A549 (cell line): Measurements from ENCODE around the gene E2F1. TPM values are rescaled to one million over a fixed set of nuclear protein-coding genes. Genes with fewer than 3 reads are reported as not detected.
A peak's percentile ranks its signal among the peaks of the same experiment; 100 is the strongest.

Experiments used
- ATAC-seq, 2 experiments: fragments of 200-7000 bp in 1 of 2; fragments of >200 bp in 1 of 2; cut with Nextera tagmentation in 1 of 2; cut with Tn5 transposase in 1 of 2; 3 replicates each; pipeline versions ENCODE4 v1.8.0 to v1.9.1; 2018 to 2020; ENCODE audit warnings: mild to moderate bottlenecking in 1 of 2, moderate library complexity in 1 of 2
- CTCF ChIA-PET: fragments of 300-600 bp; sonication (Branson Sonifier 250); formaldehyde crosslinking; extraction: SDS; loops from one replicate; lab custom pipeline; 2021; ENCODE audit warnings: antibody characterized with exemption, inconsistent platforms; lab: Yijun Ruan, JAX
- POLR2A ChIA-PET: fragments of 350-600 bp; formaldehyde crosslinking; extraction: SDS; loops from one replicate; lab custom pipeline; 2021; ENCODE audit warnings: antibody characterized with exemption, inconsistent platforms; lab: Yijun Ruan, JAX
- DNase-seq, 2 experiments: peaks; one replicate each; pipeline versions ENCODE4 v3.0.0 to v3.0.0-alpha.2; 2011 to 2016; ENCODE audit warnings: low read depth in 1 of 2, low spot score in 1 of 2
- FAIRE-seq: peaks from 2 replicates; lab custom pipeline; 2011; peaks lifted over from hg19 to GRCh38; lab: Jason Lieb, UNC
- H3K27ac ChIP-seq, 2 experiments: fragments of >200 bp; sonication (Bioruptor Twin); formaldehyde crosslinking; 3 replicates each; pipeline ENCODE4 v1.5.1; 2016 to 2017
- H3K4me1 ChIP-seq: fragments of >200 bp; sonication (Bioruptor Twin); formaldehyde crosslinking; 3 replicates; pipeline ENCODE4 v1.6.1; 2016
- H3K4me2 ChIP-seq: fragments of >200 bp; sonication (Bioruptor Twin); formaldehyde crosslinking; 3 replicates; pipeline ENCODE4 v1.6.1; 2016
- H3K4me3 ChIP-seq: fragments of >200 bp; sonication (Bioruptor Twin); formaldehyde crosslinking; 3 replicates; pipeline ENCODE4 v1.5.1; 2016
- H3K9me3 ChIP-seq: fragments of >200 bp; sonication (Bioruptor Twin); formaldehyde crosslinking; 3 replicates; pipeline ENCODE4 v1.6.1; 2016
- BHLHE40 ChIP-seq: IDR thresholded peaks from 2 replicates; pipeline ENCODE4 v1.6.1; 2012; ENCODE audit warnings: low read depth, low read length, inconsistent platforms
- CBX2 ChIP-seq: fragments of 200-600 bp; sonication (generic); IDR thresholded peaks from 2 replicates; pipeline ENCODE4 v1.6.1; 2016; ENCODE audit warnings: low read depth, mild to moderate bottlenecking, borderline replicate concordance
- ELK1 ChIP-seq: fragments of 150-350 bp; IDR thresholded peaks from 2 replicates; pipeline ENCODE4 v1.6.1; 2014; ENCODE audit warnings: low read depth, mild to moderate bottlenecking, low read length
- ESRRA ChIP-seq: fragments of 150-350 bp; IDR thresholded peaks from 2 replicates; pipeline ENCODE4 v1.6.1; 2014; ENCODE audit warnings: mild to moderate bottlenecking, low read length, borderline replicate concordance
- GATA3 ChIP-seq: IDR thresholded peaks from 2 replicates; pipeline ENCODE4 v1.6.1; 2012; ENCODE audit warnings: borderline replicate concordance
- HOXB5 ChIP-seq: fragments of 250-450 bp; sonication (Bioruptor Pico); IDR thresholded peaks from 2 replicates; pipeline ENCODE4 v1.5.0; 2020; ENCODE audit warnings: mild to moderate bottlenecking, moderate library complexity
- JUN ChIP-seq, 2 experiments: fragments of >200 bp; sonication (Bioruptor Twin); formaldehyde crosslinking; IDR thresholded peaks; 2 replicates in 1 of 2; 3 replicates in 1 of 2; pipeline ENCODE4 v1.6.1; 2016 to 2017
- JUNB ChIP-seq: fragments of >200 bp; sonication (Bioruptor Twin); formaldehyde crosslinking; IDR thresholded peaks from 2 replicates; pipeline ENCODE4 v1.6.1; 2016
- MAFK ChIP-seq: fragments of 450-650 bp; IDR thresholded peaks from 2 replicates; pipeline ENCODE4 v1.6.1; 2014; ENCODE audit not compliant: partially characterized antibody
- NR3C1 ChIP-seq: fragments of >200 bp; sonication (Bioruptor Twin); formaldehyde crosslinking; IDR thresholded peaks from 3 replicates; pipeline ENCODE4 v1.6.1; 2017
- PHF8 ChIP-seq: fragments of 200-600 bp; sonication (generic); IDR thresholded peaks from 2 replicates; pipeline ENCODE4 v1.6.1; 2016; ENCODE audit warnings: low read depth, mild to moderate bottlenecking, antibody characterized with exemption, moderate library complexity, borderline replicate concordance
- RARB ChIP-seq: fragments of 250-450 bp; sonication (Bioruptor Pico); IDR thresholded peaks from 2 replicates; pipeline ENCODE4 v1.8.0; 2021; ENCODE audit warnings: mild to moderate bottlenecking, moderate library complexity
- RCOR1 ChIP-seq: fragments of 150-350 bp; IDR thresholded peaks from 2 replicates; pipeline ENCODE4 v1.6.1; 2014; ENCODE audit warnings: antibody characterized with exemption, low read length, low read depth
- RFX5 ChIP-seq: fragments of 450-650 bp; IDR thresholded peaks from 2 replicates; pipeline ENCODE4 v1.7.1; 2014; ENCODE audit warnings: antibody characterized with exemption, mild to moderate bottlenecking, moderate library complexity
- SREBF2 ChIP-seq: fragments of 450-650 bp; IDR thresholded peaks from 2 replicates; pipeline ENCODE4 v1.6.1; 2014; ENCODE audit warnings: mild to moderate bottlenecking, moderate library complexity
- WGBS: methylation state at CpG from one replicate; pipeline ENCODE4 v1.1.6; 2017; ENCODE audit errors: missing lambda C conversion rate; 5-methylcytosine and 5-hydroxymethylcytosine counted together
- polyA plus RNA-seq, 4 experiments: library from polyadenylated mRNA; depleted of rRNA in 3 of 4; stranded (reverse); fragments of >200 nt; fragmentation: RNase III in 1 of 4; extraction: RNeasy Plus Mini Kit Qiagen cat#74134 plus additional on column Dnase treatment in 1 of 4; gene quantifications; 2 replicates in 3 of 4; 3 replicates in 1 of 4; pipeline ENCODE4 v1.2.3, GENCODE V29; 2011 to 2017
- TF ChIP-seq, protein P1 (sequence below): fragments of 450-650 bp; IDR thresholded peaks from 2 replicates; pipeline ENCODE4 v1.6.1; 2014; ENCODE audit warnings: antibody characterized with exemption
- TF ChIP-seq, protein P2 (sequence below): IDR thresholded peaks from 2 replicates; pipeline ENCODE4 v1.6.1; 2012; ENCODE audit warnings: low read depth, borderline replicate concordance
- TF ChIP-seq, protein P3 (sequence below): IDR thresholded peaks from 2 replicates; pipeline ENCODE4 v1.6.1; 2012

The E2F1 gene
- polyA plus RNA-seq, 2 of the 4 experiments (the other 2 are of a cell fraction) = 17.9 to 35.8 TPM

DNA sequence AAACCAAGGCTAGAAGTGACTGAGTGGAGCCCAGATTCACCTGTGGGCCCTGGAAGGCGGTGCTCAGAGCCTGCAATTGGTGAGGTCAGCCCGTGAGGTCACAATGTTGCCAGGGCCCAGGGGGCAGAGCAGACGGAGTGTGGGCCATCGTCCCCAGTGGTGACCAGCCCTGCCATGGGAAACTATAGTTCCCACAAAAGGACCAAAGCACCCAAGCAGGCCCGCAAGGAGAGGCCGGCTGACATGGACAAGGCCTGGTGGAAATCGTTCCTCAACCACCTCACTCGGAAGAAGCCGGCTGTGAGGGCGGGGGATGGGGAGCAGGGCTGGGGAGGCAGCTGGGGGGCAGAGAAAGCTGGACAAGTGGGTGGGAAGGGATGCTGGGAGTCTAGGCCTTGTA, 24.0 kb downstream of the E2F1 start, which contains the start of gene C20orf144:
C20orf144 (plus strand) TSS at position 156 of the 400 bp plus-strand sequence; CDS start at position 175, 19 bp downstream.
- 96% methylated on average over 10 of the region's 10 CpGs for WGBS
- Histone ChIP-seq H3K4me1 (peaks cover 15% of the 10 kb centered on the region), H3K27ac (peak within 1 kb of the TSS; percentile 83 to 95), H3K4me3 (peak within 1 kb of the TSS; percentile 68), H3K4me2 (peak within 1 kb of the TSS; percentile 99), H3K9me3 (no peaks in the 10 kb centered on the region)
- no peak for DNase-seq
- ChIA-PET POLR2A (no interaction called here), CTCF (interaction anchor here (1.0 to 3.3 kb wide), 5 partner anchors 10 to 69 kb away, joined by 3 to 28 read pairs (median 3); no protein-coding TSS in a partner anchor)
- ATAC-seq = no peak
- no peak for FAIRE-seq
- TF ChIP-seq SREBF2 = no peak
- TF ChIP-seq HOXB5 (CRISPR knock-in tag) = no peak
- TF ChIP-seq, protein P1, sequence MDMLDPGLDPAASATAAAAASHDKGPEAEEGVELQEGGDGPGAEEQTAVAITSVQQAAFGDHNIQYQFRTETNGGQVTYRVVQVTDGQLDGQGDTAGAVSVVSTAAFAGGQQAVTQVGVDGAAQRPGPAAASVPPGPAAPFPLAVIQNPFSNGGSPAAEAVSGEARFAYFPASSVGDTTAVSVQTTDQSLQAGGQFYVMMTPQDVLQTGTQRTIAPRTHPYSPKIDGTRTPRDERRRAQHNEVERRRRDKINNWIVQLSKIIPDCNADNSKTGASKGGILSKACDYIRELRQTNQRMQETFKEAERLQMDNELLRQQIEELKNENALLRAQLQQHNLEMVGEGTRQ = no peak
- TF ChIP-seq RARB (CRISPR knock-in tag) = no peak
- TF ChIP-seq, protein P2, sequence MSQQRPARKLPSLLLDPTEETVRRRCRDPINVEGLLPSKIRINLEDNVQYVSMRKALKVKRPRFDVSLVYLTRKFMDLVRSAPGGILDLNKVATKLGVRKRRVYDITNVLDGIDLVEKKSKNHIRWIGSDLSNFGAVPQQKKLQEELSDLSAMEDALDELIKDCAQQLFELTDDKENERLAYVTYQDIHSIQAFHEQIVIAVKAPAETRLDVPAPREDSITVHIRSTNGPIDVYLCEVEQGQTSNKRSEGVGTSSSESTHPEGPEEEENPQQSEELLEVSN = no peak
- no peak for TF ChIP-seq NR3C1
- TF ChIP-seq, protein P3, sequence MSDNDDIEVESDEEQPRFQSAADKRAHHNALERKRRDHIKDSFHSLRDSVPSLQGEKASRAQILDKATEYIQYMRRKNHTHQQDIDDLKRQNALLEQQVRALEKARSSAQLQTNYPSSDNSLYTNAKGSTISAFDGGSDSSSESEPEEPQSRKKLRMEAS = no peak
- no peak for TF ChIP-seq JUNB
- TF ChIP-seq PHF8 = no peak
- TF ChIP-seq ELK1 = no peak
- no peak for TF ChIP-seq ESRRA

DNA sequence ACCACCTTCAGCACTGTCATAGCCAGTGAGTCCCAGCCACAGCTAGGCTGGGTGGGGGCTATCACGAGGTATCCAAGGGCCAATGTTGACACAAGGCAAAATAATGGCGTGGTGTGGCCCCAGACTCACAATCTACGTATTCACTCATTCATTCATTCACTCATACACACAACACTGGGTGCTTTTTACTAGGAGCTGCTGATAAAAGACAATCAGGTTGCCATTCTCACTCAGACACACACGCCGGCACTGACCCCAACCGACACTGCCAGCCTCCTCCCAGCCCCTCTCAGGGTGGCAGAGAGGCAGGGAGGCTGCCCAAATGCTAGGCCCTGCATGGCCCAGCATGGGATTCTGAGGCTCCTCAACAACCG, 25.5 kb downstream of the E2F1 start:
- H3K4me2 ChIP-seq = no peak overlapping the region
- ATAC-seq = no peak
- CTCF ChIA-PET = interaction anchor here (0.6 to 0.9 kb wide), 4 partner anchors 22 to 453 kb away, joined by 3 to 4 read pairs (median 3); no protein-coding TSS in a partner anchor
- H3K4me1 ChIP-seq = peaks cover 15% of the 10 kb centered on the region
- no peak for FAIRE-seq
- no peak overlapping the region for H3K27ac ChIP-seq
- H3K9me3 ChIP-seq = no peaks in the 10 kb centered on the region
- no peak overlapping the region for H3K4me3 ChIP-seq
- no peak for DNase-seq
- POLR2A ChIA-PET = no interaction called here
- WGBS = 86% methylated on average over 7 of the region's 7 CpGs
- no peak for TF ChIP-seq RCOR1

GRCh38 chr20:33660035-33660684, 26.0 kb downstream of the E2F1 start:
- H3K27ac ChIP-seq = no peak overlapping the region
- CTCF ChIA-PET = interaction anchor here (0.6 kb wide), 1 partner anchor 454 kb away, joined by 3 read pairs; no protein-coding TSS in a partner anchor
- H3K9me3 ChIP-seq = no peaks in the 10 kb centered on the region
- ATAC-seq = no peak
- no peak for FAIRE-seq
- no peak overlapping the region for H3K4me3 ChIP-seq
- DNase-seq = no peak
- H3K4me2 ChIP-seq = no peak overlapping the region
- peaks cover 15% of the 10 kb centered on the region for H3K4me1 ChIP-seq
- TF ChIP-seq BHLHE40 = no peak
- no peak for TF ChIP-seq JUN (IDR thresholded peaks at IDR 0.05)
- no peak for TF ChIP-seq PHF8
- POLR2A ChIA-PET = no interaction called here
- WGBS = 89% methylated on average over 17 of the region's 21 CpGs

- no peaks in the 10 kb centered on the region for H3K9me3 ChIP-seq
- no peak overlapping the region for H3K4me2 ChIP-seq
- H3K27ac ChIP-seq = no peak overlapping the region
- ATAC-seq = no peak
- POLR2A ChIA-PET = no interaction called here
- no peak for FAIRE-seq
- DNase-seq = no peak
- no peak for TF ChIP-seq MAFK
- no peak for TF ChIP-seq RFX5
- TF ChIP-seq GATA3 = no peak
- TF ChIP-seq CBX2 = no peak
- H3K4me1 ChIP-seq = peaks cover 12% of the 10 kb centered on the region
- no peak overlapping the region for H3K4me3 ChIP-seq
- 95% methylated on average over 14 of the region's 32 CpGs for WGBS
- CTCF ChIA-PET = interaction anchor here (1.2 to 1.7 kb wide), 2 partner anchors 17 to 202 kb away, joined by 4 to 5 read pairs; no protein-coding TSS in a partner anchor
Measured at GRCh38 chr20:33659341-33660034, 26.7 kb downstream of the E2F1 start.
